ENCODE data around the gene SOHLH2. TPM values are rescaled to one million over a fixed set of nuclear protein-coding genes. Genes with fewer than 3 reads are reported as not detected.

The SOHLH2 gene
- total RNA-seq, 2 experiments from 2014 or later: not detected

DNA sequence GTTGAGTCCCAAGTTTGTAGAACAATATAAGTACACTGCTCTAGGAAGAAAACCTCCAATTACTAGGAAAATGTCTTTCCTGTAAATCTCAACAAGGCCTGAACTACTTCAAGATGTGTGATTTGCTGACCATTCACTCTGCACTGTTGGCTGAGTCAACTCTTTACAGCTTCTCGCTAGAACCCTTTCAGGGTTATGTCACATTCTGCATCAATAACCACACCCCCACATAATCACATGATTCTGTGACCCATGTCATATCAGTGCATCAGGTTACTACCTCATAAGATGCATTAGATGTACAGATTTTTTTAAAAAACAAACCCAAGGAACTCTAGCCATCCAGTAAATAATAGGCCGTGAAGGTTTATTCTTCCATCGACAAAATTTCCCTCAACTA, 67.0 kb downstream of the SOHLH2 start:
- DNase-seq: no peak
- no peaks in the 10 kb centered on the region for H3K36me3 Mint-ChIP-seq (ENCODE audit: low read depth)
- H3K9me3 Mint-ChIP-seq (ENCODE audit: low read depth): peaks cover 5% of the 10 kb centered on the region
- H3K27me3 Mint-ChIP-seq: no peaks in the 10 kb centered on the region
- intact Hi-C loops (cut with DNase I, micrococcal nuclease): no loop called here
- no peak overlapping the region for H3K27ac Mint-ChIP-seq
- H3K4me1 Mint-ChIP-seq: no peaks in the 10 kb centered on the region
- CTCF ChIA-PET: no interaction called here
- no peak for ATAC-seq
- H3K4me3 Mint-ChIP-seq: no peak overlapping the region
- POLR2A ChIA-PET: no interaction called here

DNA sequence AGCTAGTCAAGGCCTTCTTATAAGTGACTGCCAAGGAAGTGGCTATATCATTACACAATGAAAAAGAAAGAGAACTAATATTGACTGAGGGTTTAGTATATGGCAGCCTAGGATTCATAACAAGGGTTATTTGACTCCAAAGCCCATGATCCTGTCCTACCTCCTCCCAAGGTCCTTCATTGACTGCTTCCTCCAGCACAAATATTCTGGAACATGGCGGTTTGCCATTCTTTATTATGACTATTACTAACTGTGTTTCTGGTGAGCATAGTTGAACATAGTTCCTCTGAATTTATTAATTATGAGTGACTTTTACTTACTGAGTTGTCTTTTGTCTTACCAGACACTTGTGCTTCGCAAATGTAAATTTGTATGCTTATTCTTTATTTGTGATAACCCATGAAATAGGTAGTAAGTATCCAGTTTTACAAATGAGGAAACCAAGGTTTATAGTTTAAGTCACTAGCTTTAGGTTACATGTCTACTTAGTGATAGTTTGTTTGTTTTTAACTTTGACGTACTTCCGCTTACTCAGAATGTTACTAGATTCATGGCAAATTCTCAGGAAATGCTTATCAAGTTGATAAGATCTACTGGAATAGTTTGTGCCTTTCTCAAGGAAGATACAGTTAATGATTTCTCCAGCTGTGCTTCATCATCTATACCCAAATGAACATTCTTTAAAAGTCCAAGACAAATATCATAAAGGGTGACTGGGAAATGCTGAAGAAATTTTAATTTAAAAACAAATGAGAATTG, 67.7 kb downstream of the SOHLH2 start:
- POLR2A ChIA-PET: no interaction called here
- no peak for ATAC-seq
- CTCF ChIA-PET: interaction anchor here (0.9 kb wide), 1 partner anchor 112 kb away, joined by 3 read pairs; no protein-coding TSS in a partner anchor
- no peaks in the 10 kb centered on the region for H3K36me3 Mint-ChIP-seq (ENCODE audit: low read depth)
- H3K4me1 Mint-ChIP-seq: no peaks in the 10 kb centered on the region
- intact Hi-C loops (cut with DNase I, micrococcal nuclease): no loop called here
- no peak overlapping the region for H3K27ac Mint-ChIP-seq
- H3K9me3 Mint-ChIP-seq (ENCODE audit: low read depth): peaks cover 5% of the 10 kb centered on the region
- H3K4me3 Mint-ChIP-seq: no peak overlapping the region
- no peaks in the 10 kb centered on the region for H3K27me3 Mint-ChIP-seq
- DNase-seq: no peak

DNA sequence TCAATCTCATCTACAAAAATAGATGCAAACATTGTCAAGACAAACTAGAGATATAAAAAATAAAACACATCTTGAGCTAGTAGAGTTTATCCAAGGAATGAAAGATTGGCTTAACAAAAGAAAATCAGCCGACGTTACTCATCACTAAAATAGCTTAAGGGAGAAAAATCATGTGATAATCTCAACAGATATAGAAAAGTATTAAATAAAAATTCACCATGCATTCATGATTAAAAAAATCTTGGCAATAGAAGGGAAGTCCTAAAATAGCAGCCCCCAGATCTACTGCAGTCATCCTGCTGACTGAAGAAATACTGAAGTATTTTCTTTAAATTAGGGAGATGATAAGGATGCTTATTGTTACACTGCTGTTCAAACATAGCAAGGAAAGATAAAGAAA, 70.6 kb downstream of the SOHLH2 start:
- no peaks in the 10 kb centered on the region for H3K4me1 Mint-ChIP-seq
- peaks cover 3% of the 10 kb centered on the region for H3K27me3 Mint-ChIP-seq
- no peak for DNase-seq
- POLR2A ChIA-PET: no interaction called here
- CTCF ChIA-PET: no interaction called here
- no peak overlapping the region for H3K27ac Mint-ChIP-seq
- peaks cover 2% of the 10 kb centered on the region for H3K9me3 Mint-ChIP-seq (ENCODE audit: low read depth)
- ATAC-seq: no peak
- H3K4me3 Mint-ChIP-seq: no peak overlapping the region
- H3K36me3 Mint-ChIP-seq (ENCODE audit: low read depth): no peaks in the 10 kb centered on the region
- intact Hi-C loops (cut with DNase I, micrococcal nuclease): no loop called here

DNA sequence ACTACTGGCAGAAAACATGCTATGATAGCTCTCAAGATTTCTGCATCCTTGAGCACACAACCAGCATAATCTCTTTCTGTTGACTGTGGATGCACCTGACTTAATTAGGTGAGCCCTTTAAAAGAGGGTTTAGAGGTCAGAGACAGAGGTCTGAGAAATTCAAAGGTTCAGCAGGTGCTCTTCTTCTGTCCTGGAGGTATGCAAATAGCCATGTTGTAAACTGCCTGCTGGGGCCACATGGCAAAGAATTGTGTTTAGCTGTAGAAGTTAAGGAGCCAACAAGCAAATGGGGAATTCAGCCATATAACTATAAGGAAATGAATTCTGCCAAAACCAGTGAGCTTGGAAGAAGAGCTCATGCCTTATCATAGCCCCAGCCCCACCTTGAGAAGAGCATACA, 71.6 kb downstream of the SOHLH2 start:
- DNase-seq: no peak
- Mint-ChIP-seq H3K27me3 (peaks cover 3% of the 10 kb centered on the region), H3K27ac (no peak overlapping the region), H3K36me3 (ENCODE audit: low read depth) (no peaks in the 10 kb centered on the region), H3K4me3 (no peak overlapping the region), H3K4me1 (no peaks in the 10 kb centered on the region), H3K9me3 (ENCODE audit: low read depth) (peaks cover 2% of the 10 kb centered on the region)
- no peak for ATAC-seq
- CTCF ChIA-PET: interaction anchor here (0.6 kb wide), 1 partner anchor 48 kb away, joined by 3 read pairs; no protein-coding TSS in a partner anchor
- POLR2A ChIA-PET: no interaction called here
- intact Hi-C loops (cut with DNase I, micrococcal nuclease): no loop called here

DNA sequence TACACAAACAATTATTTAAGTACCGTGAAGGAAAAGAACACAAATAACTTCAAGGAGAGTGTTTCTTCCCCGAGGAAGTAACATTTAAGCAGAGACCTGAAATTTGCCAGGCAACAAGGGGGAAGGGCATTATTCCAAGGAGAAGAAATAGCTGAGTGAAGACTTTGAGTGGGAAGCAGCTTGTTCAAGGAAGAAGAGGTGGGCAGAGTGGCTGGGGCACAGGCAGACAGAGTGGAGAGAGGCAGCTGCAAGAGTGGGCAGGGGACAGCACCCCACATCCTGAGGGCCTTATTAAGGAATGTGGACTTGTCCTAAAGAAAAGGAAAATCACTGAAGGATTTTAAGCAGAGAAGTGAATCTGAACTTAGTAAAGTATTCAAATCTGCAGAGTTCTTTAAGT, 78.5 kb downstream of the SOHLH2 start:
- Mint-ChIP-seq H3K4me1 (no peaks in the 10 kb centered on the region), H3K27me3 (peaks cover 18% of the 10 kb centered on the region), H3K36me3 (ENCODE audit: low read depth) (no peaks in the 10 kb centered on the region), H3K9me3 (ENCODE audit: low read depth) (peaks cover under 1% of the 10 kb centered on the region), H3K4me3 (no peak overlapping the region), H3K27ac (no peak overlapping the region)
- ATAC-seq: no peak
- ChIA-PET CTCF (no interaction called here), POLR2A (no interaction called here)
- DNase-seq: no peak
- intact Hi-C loops (cut with DNase I, micrococcal nuclease): no loop called here

DNA sequence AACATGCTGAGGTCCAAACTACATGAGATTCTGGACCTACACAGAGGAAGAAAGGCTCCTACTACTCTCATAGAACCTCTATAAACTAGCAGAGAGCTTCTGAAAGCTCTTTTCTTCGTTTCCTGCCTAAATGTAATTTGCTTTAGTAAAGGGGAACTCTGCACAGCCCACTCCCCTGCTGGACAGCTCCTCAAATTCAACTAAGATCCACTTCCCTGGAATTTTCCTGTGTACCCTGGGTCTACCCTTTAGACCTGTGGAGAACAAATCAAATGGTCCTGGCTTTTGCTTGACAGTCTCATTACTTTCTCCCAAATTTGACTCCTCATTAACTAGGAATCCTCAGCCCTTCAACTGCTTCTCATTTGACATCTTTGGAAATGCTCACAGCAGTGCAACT, 79.7 kb downstream of the SOHLH2 start:
- intact Hi-C loops (cut with DNase I, micrococcal nuclease): no loop called here
- ATAC-seq (no peak), DNase-seq (no peak)
- Mint-ChIP-seq H3K4me3 (no peak overlapping the region), H3K4me1 (no peaks in the 10 kb centered on the region), H3K27me3 (peaks cover 23% of the 10 kb centered on the region), H3K9me3 (ENCODE audit: low read depth) (no peaks in the 10 kb centered on the region), H3K36me3 (ENCODE audit: low read depth) (no peaks in the 10 kb centered on the region), H3K27ac (no peak overlapping the region)
- ChIA-PET POLR2A (no interaction called here), CTCF (no interaction called here)

DNA sequence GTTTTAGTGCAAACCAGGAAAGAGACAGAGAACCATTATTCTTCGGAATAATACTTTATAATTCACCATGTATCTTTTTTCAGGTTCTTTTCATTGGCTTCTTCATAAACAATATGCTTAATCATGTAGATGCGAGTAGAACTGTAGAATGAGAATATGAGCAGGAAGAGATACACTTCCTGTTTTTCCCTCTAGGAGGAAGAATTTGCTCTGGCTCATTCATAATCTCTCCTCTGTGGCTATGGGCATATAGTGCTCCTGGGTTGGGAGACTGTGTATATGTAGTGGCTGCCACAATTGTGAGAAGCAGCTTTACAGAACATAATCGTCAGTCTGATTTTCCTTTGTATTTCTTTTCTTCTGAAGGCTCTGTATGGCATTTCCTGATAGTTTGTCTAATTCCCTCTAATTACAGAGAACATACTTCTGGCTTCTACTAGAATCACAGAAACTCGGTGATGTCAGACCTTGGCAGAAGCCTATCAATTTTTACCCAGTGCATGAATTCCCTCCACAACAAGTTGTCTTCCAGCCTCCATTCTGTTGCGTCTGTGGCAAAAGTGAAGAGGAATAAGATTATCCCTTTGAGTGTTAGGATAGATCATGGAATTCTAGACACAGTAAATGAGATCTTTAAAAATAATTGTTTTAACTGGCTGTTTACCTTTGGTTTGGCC, 80.3 kb downstream of the SOHLH2 start:
- H3K4me1 Mint-ChIP-seq: no peaks in the 10 kb centered on the region
- peaks cover 26% of the 10 kb centered on the region for H3K27me3 Mint-ChIP-seq
- ATAC-seq (no peak), DNase-seq (no peak)
- H3K9me3 Mint-ChIP-seq (ENCODE audit: low read depth): no peaks in the 10 kb centered on the region
- CTCF ChIA-PET: no interaction called here
- intact Hi-C loops (cut with DNase I, micrococcal nuclease): no loop called here
- POLR2A ChIA-PET: no interaction called here
- no peak overlapping the region for H3K4me3 Mint-ChIP-seq
- H3K27ac Mint-ChIP-seq: no peak overlapping the region
- no peaks in the 10 kb centered on the region for H3K36me3 Mint-ChIP-seq (ENCODE audit: low read depth)

DNA sequence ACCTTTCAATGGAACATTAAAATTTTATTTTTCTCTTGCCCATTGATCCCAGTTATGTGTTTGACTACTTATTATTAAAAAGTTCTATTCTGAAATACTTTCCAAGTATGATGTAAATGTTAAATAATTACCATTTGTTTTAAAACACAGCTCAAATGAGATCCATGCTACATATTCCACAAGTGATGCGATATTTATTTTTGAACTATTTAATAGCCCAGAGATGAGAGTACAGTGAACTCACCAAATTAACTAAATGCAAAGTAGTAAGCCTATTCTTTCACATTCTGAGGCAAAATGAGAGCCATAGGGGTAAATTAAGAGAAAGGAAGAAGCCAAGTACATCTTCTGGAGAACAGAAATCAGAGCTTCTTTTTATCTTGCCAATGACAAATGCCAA, 82.0 kb downstream of the SOHLH2 start:
- CTCF ChIA-PET: interaction anchor here (0.7 kb wide), 1 partner anchor 40 kb away, joined by 3 read pairs; no protein-coding TSS in a partner anchor
- ATAC-seq: no peak
- POLR2A ChIA-PET: no interaction called here
- no peak overlapping the region for H3K4me3 Mint-ChIP-seq
- no peaks in the 10 kb centered on the region for H3K36me3 Mint-ChIP-seq (ENCODE audit: low read depth)
- intact Hi-C loops (cut with DNase I, micrococcal nuclease): no loop called here
- H3K9me3 Mint-ChIP-seq (ENCODE audit: low read depth): no peaks in the 10 kb centered on the region
- peaks cover 26% of the 10 kb centered on the region for H3K27me3 Mint-ChIP-seq
- no peaks in the 10 kb centered on the region for H3K4me1 Mint-ChIP-seq
- no peak for DNase-seq
- no peak overlapping the region for H3K27ac Mint-ChIP-seq

DNA sequence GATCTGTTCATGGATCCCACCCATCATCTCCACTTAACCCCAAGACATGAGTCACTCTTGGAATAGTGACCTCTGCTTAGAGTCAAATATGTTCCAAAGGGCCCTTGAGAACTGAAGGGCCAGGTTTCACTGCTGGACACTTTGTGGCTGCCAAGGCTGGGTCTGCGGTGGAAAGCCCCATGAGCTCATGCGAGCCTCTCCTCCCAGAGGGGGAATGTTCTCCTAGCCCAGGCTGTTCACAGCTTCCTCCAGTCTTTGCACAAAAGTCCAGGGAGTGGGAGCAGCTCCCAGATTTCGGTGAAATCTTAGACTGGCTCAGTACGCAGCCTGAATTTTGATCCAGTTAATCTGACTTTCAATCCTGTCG, 82.4 kb downstream of the SOHLH2 start:
- Mint-ChIP-seq H3K27me3 (peaks cover 26% of the 10 kb centered on the region), H3K36me3 (ENCODE audit: low read depth) (no peaks in the 10 kb centered on the region), H3K9me3 (ENCODE audit: low read depth) (no peaks in the 10 kb centered on the region), H3K4me1 (no peaks in the 10 kb centered on the region), H3K27ac (no peak overlapping the region), H3K4me3 (no peak overlapping the region)
- POLR2A ChIA-PET: no interaction called here
- intact Hi-C loops (cut with DNase I, micrococcal nuclease): no loop called here
- CTCF ChIA-PET: interaction anchor here (0.7 kb wide), 1 partner anchor 40 kb away, joined by 3 read pairs; no protein-coding TSS in a partner anchor
- DNase-seq (no peak), ATAC-seq (no peak)

DNA sequence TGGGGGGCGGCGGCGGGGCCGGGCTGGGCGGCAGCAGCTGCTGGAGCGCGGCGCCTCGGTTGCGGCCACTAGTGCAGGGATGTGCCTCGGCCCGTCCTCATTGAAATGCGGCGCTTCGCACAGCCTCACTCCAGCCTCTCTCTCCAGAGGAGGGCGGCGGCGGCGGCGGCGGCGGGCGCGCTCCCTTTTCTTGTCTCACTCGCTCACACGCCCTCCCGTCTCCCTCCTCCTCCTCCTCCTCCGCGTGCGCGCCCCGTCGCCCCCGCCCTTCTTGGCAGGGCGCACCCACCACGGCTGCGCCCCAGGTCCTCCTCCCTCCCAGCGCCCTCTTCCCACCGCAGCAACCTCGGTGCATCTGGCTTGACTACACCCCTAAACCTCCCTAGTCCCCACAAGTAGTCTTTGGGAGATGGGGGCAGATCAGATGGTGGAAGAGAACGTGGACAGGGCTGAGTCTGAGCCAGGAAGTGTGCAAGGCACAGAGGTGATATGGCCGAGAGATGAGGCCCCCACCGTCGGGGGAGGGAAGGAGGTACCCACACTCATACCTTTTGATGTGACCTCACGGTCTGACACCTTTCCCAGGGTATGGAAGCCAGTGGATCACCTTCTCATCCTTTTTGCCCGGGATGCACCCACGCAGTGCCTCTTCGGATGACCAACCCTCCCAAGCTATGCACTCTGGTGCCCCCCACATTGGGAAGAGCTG, 83.0 kb downstream of the SOHLH2 start, which contains the start of gene DCLK1:
Gene DCLK1, minus strand, starts transcription at position 161 of the 709 bp plus-strand sequence.
- ATAC-seq (no peak), DNase-seq (no peak)
- H3K9me3 Mint-ChIP-seq (ENCODE audit: low read depth): no peaks in the 10 kb centered on the region
- H3K27me3 Mint-ChIP-seq: peaks cover 26% of the 10 kb centered on the region
- H3K36me3 Mint-ChIP-seq (ENCODE audit: low read depth): no peaks in the 10 kb centered on the region
- no peak within 1 kb of the TSS for H3K27ac Mint-ChIP-seq
- intact Hi-C loops (cut with DNase I, micrococcal nuclease): no loop called here
- no peak within 1 kb of the TSS for H3K4me3 Mint-ChIP-seq
- POLR2A ChIA-PET: no interaction called here
- no peaks in the 10 kb centered on the region for H3K4me1 Mint-ChIP-seq
- CTCF ChIA-PET: no interaction called here

DNA sequence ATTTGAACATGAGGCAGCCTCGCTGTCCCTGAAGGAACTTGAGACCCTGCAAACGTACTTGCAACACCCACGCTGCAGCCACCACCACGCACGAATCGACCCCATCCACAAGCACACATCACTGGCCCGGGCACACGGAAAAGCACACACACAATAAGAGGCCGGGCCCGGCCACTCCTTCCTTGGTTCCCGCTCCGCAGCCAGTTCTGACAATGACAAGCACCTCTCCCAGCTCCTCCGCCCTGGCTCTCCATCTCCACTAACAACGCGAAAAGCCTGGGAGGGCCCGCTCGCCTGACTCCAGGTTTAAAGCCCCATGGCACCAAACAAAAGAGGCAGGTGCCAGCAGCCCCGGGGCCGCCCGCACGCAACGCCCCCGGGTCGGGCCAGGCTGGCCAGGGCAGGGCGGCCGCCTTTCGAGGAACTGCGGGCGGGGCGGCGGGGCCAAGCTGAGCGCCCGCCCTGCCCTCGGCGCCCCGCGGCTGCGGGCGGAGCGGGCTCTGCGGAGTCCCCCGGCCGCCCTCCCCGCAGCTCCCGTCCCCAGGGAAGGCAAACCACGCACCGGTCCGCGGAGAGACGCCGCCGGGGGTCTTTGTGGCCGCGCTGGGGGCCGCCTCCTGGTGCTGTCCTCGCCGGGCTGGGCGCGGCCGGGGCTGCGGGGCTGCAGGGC, 83.7 kb downstream of the SOHLH2 start:
- intact Hi-C loops (cut with DNase I, micrococcal nuclease): no loop called here
- CTCF ChIA-PET: no interaction called here
- peaks cover 26% of the 10 kb centered on the region for H3K27me3 Mint-ChIP-seq
- DNase-seq: no peak
- no peak overlapping the region for H3K4me3 Mint-ChIP-seq
- POLR2A ChIA-PET: no interaction called here
- H3K36me3 Mint-ChIP-seq (ENCODE audit: low read depth): no peaks in the 10 kb centered on the region
- H3K9me3 Mint-ChIP-seq (ENCODE audit: low read depth): no peaks in the 10 kb centered on the region
- H3K27ac Mint-ChIP-seq: no peak overlapping the region
- ATAC-seq: no peak
- no peaks in the 10 kb centered on the region for H3K4me1 Mint-ChIP-seq

Data from activated CD4-positive, alpha-beta T cell treated with anti-CD3 and anti-CD28 coated beads for 36 hours (primary cell).